Neutrophil (primary cell): ENCODE measurements around the gene NSD1.
"Not testable (repeated sequence)": the region's sequence is repeated elsewhere in the genome, so short reads cannot be mapped to it uniquely, and the experiment has no call there.

Experiments
- H3K27ac ChIP-seq: fragments of 200-600 bp; sonication (generic); 2 replicates; pipeline ENCODE4 v1.5.1; 2016; ENCODE audit warnings: mild to moderate bottlenecking, moderate library complexity
- H3K27me3 ChIP-seq: fragments of 200-600 bp; sonication (generic); 2 replicates; pipeline ENCODE4 v1.6.0; 2016; ENCODE audit warnings: mild to moderate bottlenecking
- H3K36me3 ChIP-seq: fragments of 200-600 bp; sonication (generic); 2 replicates; pipeline ENCODE4 v1.5.1; 2017
- H3K4me1 ChIP-seq, 2 experiments: fragments of 200-600 bp in 1 of 2; sonication (generic) in 1 of 2; 1 replicate in 1 of 2; 2 replicates in 1 of 2; pipeline versions ENCODE4 v1.5.1 to v1.6.1; 2013 to 2016; ENCODE audit warnings: low read depth in 1 of 2, low read length in 1 of 2, mild to moderate bottlenecking in 1 of 2, moderate library complexity in 1 of 2; ENCODE audit not compliant: control insufficient read depth in 1 of 2, insufficient read depth in 1 of 2
- H3K4me3 ChIP-seq, 2 experiments: fragments of 200-600 bp in 1 of 2; sonication (generic) in 1 of 2; 1 replicate in 1 of 2; 2 replicates in 1 of 2; pipeline ENCODE4 v1.5.1; 2013 to 2016; ENCODE audit warnings: low read depth in 1 of 2, low read length in 1 of 2, mild to moderate bottlenecking in 1 of 2, moderate library complexity in 1 of 2
- H3K9me3 ChIP-seq: fragments of 200-600 bp; sonication (generic); 2 replicates; pipeline ENCODE4 v1.5.1; 2016
- CTCF ChIP-seq: fragments of 200-600 bp; sonication (generic); IDR thresholded peaks from 2 replicates; pipeline ENCODE4 v1.5.1; 2016; ENCODE audit warnings: antibody characterized with exemption

The NSD1 gene

GRCh38 chr5:177140312-177140711 is 6.7 kb downstream of the NSD1 start:
- H3K9me3 ChIP-seq: no peaks in the 10 kb centered on the region
- H3K27ac ChIP-seq: peak overlapping the region; percentile 43
- no peaks in the 10 kb centered on the region for H3K27me3 ChIP-seq
- peaks cover 33 to 36% of the 10 kb centered on the region in 2 experiments for H3K4me1 ChIP-seq
- TF ChIP-seq CTCF: no peak
- no peak overlapping the region for H3K4me3 ChIP-seq
- H3K36me3 ChIP-seq: peaks cover 47% of the 10 kb centered on the region

- Histone ChIP-seq H3K27ac (peak overlapping the region; percentile 71), H3K9me3 (no peaks in the 10 kb centered on the region), H3K4me1 (peaks cover 22 to 24% of the 10 kb centered on the region in 2 experiments), H3K4me3 (peak overlapping the region in 1 of 2 experiments; percentile 21), H3K27me3 (no peaks in the 10 kb centered on the region), H3K36me3 (peaks cover 44% of the 10 kb centered on the region)
- no peak for TF ChIP-seq CTCF
These were observed 7.9 kb downstream of the NSD1 start for GRCh38 chr5:177141496-177141895.

- Histone ChIP-seq H3K9me3 (no peaks in the 10 kb centered on the region), H3K36me3 (peaks cover 44% of the 10 kb centered on the region), H3K4me1 (peaks cover 16 to 18% of the 10 kb centered on the region in 2 experiments), H3K27me3 (no peaks in the 10 kb centered on the region), H3K4me3 (peak overlapping the region in 1 of 2 experiments; percentile 21), H3K27ac (peak overlapping the region; percentile 71)
- TF ChIP-seq CTCF: no peak
These were observed 8.6 kb downstream of the NSD1 start for GRCh38 chr5:177142098-177142611.

- TF ChIP-seq CTCF: no peak
- H3K4me3 ChIP-seq: no peak overlapping the region
- peaks cover 13 to 16% of the 10 kb centered on the region in 2 experiments for H3K4me1 ChIP-seq
- H3K9me3 ChIP-seq: no peaks in the 10 kb centered on the region
- H3K27me3 ChIP-seq: no peaks in the 10 kb centered on the region
- H3K27ac ChIP-seq: peak overlapping the region; percentile 71
- H3K36me3 ChIP-seq: peaks cover 42% of the 10 kb centered on the region
These were observed 9.2 kb downstream of the NSD1 start for GRCh38 chr5:177142778-177143177.

DNA sequence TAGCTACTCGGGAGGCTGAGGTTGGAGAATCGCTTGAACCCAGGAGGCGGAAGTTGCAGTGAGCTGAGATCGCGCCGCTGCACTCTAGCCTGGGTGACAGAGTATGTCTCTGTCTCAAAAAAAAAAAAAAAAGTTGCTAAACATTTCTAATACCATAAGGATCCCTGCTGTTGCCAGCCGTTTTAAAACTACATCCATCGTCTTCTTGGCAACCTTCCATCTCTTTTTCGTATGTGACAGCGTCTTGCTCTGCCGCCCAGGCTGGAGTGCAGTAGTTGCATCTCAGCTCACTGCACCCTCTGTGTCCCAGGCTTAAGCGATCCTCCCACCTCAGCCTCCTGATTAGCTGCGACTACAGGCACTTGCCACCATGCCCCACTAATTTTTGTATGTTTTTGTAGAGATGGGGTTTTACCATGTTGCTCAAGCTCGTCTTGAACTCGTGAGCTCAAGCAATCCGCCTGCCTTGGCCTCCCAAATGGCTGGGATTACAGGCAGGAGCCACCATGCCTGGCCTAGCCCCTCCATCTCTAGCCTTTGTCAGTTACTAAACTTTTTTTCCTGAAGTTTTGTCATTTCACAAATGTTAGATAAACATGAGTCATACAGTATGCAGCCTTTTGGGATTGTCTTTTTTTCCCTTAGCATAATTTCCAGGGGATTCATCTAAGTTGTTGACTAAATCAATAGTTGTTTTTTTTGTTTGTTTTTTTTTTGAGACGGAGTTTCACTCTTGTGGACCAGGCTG is 13.5 kb downstream of the NSD1 start:
- peaks cover 9% of the 10 kb centered on the region in 2 experiments for H3K4me1 ChIP-seq
- no peaks in the 10 kb centered on the region for H3K27me3 ChIP-seq
- no peak for TF ChIP-seq CTCF
- H3K9me3 ChIP-seq: no peaks in the 10 kb centered on the region
- H3K27ac ChIP-seq: no peak overlapping the region
- H3K4me3 ChIP-seq: no peak overlapping the region
- H3K36me3 ChIP-seq: peaks cover 72% of the 10 kb centered on the region

DNA sequence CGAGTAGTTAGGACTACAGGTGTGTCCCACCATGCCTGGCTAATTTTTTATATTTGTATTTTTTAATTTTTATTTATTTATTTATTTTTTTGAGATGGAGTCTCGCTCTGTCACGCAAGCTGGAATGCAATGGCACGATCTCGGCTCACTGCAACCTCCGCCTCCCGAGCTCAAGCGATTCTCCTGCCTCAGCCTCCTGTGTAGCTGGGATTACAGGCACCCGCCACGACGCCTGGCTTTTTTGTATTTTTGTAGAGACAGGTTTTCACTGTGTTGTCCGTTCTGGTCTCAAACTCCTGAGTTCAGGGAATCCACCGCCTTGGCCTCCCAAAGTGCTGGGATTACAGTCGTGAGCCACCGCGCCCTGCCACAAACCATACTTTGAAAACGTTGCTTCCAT is 16.5 kb downstream of the NSD1 start:
- peaks cover 68% of the 10 kb centered on the region for H3K36me3 ChIP-seq
- not testable (repeated sequence) for H3K27me3 ChIP-seq, H3K4me1 ChIP-seq, H3K9me3 ChIP-seq, H3K27ac ChIP-seq, H3K4me3 ChIP-seq
